GM18873 (cell line): ENCODE data around the gene CYP27B1.
"Not testable (repeated sequence)": the region's sequence is repeated elsewhere in the genome, so short reads cannot be mapped to it uniquely, and the experiment has no call there.

Source experiments
- ATAC-seq: cut with Tn5 transposase; IDR thresholded peaks from one replicate; pipeline ENCODE4 v1.9.1; 2021; ENCODE audit warnings: mild to moderate bottlenecking, moderate library complexity, moderate number of reproducible peaks; ENCODE audit not compliant: unreplicated experiment, low FRiP score

CYP27B1 gene

DNA sequence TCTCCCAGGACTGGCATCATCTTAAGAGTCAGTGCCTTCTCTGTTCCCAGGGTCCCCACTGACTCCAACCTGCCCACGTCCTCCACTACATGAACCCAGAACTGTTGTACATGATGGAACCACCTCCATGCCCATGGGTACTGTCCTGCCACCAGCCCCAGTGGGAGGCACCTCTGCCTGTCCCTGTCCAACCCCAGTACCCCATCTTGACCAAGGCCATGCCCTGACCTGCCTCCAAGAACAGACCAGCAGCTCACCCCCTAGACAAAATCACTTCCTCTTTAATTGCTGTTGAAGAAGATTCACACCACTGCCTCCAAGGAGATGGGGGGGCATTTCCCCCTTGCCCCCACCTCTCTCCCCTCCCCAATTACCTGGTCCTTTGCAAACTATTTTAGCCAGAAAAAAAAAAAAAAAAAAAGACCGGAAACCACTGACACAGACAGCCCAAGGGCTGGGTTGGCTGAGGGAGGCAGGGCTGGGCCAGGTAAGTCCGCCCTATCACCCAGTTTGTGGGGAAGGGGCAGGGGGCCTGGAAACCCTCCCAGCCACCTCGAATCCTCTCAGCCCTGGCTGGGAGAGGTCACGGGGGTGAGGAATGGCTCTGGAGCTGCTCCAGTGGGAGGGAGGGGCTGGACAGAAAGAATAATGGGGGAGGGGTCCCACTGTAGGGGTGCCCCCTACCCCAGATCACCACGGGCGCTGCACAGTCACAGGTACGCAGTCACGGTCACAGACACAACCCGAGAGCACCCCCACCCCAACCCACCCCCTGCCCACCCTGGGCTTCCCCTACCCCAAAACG, 41.7 kb downstream of the CYP27B1 start:
- ATAC-seq: no peak

GRCh38 chr12:57724003-57724935, 42.6 kb downstream of the CYP27B1 start:
- no peak for ATAC-seq

DNA sequence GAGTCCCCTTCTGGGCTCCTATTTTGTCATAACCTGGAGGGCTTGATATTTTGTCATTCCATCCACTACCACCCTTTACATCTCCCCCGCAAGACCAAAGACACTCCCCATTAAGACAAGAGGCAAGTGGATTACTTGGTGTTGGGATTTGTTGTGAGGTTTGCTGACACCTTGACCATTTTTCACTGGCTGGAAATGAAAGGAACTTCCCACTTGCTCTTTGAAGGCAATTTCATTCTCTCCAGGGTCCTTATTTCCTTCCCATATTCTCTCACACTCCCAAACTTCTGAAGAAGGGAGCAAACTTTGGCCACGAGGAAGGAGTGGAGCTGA, 43.3 kb downstream of the CYP27B1 start:
- ATAC-seq: no peak

DNA sequence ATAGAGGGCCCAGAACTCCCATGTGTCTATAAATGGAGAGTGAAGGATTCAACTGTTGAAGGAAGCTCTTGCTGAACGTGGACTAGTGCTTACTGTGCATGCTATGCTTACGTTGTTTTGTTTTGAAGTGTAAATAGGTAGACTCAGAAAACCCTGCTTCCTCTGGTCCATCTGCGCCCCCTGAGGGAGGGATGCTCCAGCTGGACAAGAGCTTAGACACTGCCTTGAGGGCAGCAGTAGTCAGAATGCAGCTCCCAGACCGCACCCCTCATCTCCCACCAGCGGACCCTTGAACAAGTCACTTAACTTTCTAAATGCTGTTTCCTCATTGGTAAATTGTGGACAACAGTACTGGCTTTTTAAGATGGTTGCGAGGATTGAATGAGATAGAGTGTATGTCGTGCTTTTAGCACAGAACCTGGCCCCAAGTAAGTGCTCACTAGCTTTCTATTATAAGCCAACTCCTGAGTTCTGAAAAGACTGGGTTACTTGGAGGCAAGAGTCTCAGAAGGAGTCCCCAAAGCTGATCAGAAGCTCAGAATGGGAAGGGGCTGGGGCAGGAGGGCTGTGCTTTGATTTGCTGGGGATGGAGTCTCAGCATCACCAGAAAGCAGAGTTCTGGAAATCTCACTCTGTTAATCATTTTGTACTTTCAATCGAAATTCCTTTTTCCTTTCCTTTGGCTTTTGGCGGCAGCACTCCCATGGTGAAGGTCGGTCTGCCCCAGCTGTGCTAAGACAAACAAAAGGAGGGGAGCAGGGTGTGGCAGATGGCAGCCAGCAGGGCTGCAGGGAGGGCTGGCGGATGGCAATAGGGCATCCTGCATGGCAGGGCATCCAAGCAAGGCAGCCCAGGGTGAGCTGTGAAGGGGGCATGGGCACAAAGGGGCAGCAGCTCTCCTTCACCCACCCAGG, 43.9 kb downstream of the CYP27B1 start:
- ATAC-seq: no peak

DNA sequence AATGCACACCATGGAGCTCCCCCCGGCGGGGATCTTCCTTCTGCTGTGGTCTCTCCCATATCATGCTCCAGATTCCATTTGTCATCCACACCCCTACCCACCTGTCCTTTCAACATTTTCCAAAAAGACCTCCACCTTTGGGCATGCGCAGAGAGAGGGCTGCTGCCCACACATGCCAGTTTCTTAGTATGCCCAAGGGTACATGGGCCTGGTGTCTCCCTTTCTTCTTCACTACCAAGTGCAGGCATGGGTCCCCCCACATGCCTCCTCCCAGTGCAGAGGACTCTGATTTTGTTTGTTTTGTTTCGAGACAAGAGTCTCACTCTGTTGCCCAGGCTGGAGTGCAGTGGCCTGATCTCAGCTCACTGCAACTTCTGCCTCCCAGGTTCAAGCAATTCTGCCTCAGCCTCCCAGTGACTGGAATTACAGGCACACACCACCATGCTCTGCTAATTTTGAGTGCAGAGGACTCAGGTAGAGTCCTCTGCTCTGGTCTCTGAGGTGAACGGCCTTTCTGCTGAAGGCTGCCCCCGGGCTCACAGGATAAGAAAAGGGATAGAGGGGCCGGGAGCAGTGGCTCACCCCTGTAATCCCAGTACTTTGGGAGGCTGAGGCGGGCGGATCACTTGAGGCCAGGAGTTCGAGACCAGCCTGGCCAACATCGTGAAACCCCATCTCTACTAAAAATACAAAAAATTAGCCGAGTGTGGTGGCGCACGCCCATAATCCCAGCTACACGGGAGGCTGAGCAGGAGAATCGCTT, 44.9 kb downstream of the CYP27B1 start:
- not testable (repeated sequence) for ATAC-seq

DNA sequence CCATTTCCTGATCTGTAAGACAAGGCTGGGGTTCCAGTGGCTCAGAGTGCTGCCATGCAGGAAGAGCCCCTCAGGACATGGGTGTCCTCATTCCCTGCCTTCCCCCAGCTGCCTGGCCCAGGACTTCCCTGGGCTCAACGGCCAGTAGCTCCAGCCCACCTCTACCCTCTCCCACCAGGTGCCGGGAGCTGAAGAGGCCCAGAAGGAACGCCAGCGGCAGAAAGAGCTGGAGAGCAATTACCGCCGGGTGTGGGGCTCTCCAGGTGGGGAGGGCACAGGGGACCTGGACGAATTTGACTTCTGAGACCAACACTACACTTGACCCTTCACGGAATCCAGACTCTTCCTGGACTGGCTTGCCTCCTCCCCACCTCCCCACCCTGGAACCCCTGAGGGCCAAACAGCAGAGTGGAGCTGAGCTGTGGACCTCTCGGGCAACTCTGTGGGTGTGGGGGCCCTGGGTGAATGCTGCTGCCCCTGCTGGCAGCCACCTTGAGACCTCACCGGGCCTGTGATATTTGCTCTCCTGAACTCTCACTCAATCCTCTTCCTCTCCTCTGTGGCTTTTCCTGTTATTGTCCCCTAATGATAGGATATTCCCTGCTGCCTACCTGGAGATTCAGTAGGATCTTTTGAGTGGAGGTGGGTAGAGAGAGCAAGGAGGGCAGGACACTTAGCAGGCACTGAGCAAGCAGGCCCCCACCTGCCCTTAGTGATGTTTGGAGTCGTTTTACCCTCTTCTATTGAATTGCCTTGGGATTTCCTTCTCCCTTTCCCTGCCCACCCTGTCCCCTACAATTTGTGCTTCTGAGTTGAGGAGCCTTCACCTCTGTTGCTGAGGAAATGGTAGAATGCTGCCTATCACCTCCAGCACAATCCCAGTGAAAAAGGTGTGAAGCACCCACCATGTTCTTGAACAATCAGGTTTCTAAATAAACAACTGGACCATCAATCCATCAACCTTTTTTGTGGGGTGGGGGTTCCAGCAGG, 46.0 kb downstream of the CYP27B1 start:
- ATAC-seq: no peak

DNA sequence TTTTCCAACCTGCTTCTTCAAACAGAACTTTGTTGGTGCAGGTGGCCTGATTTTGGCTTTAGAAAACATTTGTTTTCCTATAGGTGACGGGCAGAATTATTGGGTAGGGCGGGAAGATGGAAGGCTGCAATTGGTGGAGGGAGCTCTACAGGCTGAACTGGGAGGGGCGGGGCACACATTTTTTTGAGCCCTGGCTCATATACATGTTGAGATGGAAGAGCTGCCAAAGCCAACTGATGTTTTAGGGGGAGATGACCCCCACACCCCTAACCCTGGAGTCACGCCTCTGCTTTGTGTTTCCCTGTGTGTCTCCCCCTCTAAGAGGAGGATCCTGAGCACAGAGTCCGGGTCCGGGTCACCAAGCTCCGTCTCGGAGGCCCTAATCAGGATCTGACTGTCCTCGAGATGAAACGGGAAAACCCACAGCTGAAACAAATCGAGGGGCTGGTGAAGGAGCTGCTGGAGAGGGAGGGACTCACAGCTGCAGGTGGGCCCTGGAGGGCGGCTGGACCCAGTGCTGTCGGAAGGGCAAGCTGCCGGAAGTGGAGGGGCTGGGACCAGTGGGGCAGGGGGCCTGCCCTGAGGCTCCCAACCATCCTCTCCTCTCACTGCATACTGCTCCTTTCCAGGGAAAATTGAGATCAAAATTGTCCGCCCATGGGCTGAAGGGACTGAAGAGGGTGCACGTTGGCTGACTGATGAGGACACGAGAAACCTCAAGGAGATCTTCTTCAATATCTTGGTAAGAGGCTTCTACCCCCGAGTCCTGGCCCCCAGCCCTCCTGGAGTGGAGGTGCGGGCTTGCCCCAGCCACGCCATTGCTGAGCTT, 46.9 kb downstream of the CYP27B1 start:
- no peak for ATAC-seq

DNA sequence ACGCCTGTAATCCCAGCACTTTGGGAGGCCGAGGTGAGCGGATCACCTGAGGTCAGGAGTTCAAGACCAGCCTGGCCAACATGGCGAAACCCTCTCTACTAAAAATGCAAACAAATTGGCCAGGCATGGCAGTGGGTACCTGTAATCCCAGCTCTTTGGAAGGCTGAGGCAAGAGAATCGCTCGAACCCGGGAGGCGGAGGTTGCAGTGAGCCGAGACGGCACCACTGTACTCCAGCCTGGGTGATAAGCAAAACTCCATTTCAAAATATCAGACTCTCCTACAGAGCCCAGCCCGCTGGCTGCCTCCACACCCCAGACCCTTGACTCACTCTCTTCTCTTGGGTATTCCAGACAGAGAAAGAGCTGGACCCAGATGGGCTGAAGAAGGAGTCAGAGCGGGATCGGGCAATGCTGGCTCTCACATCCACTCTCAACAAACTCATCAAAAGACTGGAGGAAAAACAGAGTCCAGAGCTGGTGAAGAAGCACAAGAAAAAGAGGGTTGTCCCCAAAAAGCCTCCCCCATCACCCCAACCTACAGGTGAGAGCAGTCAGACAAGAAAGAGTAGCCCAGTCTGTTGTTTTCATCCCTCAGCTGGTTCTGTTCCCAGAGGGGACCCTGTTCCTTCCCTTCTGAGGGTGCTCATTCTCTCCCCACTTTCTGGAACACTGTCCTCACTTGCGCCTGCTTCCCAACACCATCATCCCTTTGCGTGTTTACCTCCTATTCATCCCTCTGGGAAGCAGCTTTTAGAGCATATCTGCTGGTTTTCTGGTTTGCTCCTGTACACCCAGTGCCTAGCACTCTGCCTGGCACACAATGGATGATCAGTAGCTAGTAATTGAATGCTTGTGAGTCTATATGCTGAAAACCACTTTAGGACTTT, 48.0 kb downstream of the CYP27B1 start:
- ATAC-seq: no peak

DNA sequence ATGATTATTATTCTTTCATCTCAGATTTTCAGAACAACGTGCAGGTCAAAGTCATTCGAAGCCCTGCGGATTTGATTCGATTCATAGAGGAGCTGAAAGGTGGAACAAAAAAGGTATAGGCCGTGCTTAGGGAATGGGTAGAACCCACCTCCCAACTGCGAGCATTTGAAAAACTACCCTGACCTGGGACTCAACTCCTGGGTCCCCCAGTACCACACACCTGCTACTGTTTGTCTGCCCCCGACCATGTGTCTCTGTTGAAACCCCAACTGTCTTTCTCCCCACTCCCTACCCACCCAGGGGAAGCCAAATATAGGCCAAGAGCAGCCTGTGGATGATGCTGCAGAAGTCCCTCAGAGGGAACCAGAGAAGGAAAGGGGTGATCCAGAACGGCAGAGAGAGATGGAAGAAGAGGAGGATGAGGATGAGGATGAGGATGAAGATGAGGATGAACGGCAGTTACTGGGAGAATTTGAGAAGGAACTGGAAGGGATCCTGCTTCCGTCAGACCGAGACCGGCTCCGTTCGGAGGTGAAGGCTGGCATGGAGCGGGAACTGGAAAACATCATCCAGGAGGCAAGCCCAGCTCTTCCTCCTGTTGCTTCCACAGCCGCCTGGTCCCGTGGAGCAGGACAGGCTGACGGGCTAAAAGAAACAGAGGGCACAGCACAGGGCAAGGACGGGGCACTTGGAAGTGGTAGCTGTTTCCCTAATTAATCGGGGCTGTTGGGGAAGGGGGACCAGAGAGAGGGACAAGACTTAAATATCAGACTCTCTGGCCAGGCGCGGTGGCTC, 48.8 kb downstream of the CYP27B1 start:
- ATAC-seq: no peak

GRCh38 chr12:57717131-57717530, 49.7 kb downstream of the CYP27B1 start:
- no peak for ATAC-seq

GRCh38 chr12:57716305-57716704, 50.6 kb downstream of the CYP27B1 start:
- no peak for ATAC-seq

DNA sequence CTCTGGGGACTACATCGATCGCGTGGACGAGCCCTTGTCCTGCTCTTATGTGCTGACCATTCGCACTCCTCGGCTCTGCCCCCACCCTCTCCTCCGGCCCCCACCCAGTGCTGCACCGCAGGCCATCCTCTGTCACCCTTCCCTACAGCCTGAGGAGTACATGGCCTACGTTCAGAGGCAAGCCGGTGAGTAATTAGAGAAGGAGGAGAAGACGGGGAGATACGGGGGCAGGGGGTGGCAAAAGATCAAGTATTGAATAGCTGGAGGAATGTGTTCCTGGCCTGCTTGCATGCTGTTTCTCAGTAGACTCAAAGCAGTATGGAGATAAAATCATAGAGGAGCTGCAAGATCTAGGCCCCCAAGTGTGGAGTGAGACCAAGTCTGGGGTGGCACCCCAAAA, 51.1 kb downstream of the CYP27B1 start:
- ATAC-seq: no peak

DNA sequence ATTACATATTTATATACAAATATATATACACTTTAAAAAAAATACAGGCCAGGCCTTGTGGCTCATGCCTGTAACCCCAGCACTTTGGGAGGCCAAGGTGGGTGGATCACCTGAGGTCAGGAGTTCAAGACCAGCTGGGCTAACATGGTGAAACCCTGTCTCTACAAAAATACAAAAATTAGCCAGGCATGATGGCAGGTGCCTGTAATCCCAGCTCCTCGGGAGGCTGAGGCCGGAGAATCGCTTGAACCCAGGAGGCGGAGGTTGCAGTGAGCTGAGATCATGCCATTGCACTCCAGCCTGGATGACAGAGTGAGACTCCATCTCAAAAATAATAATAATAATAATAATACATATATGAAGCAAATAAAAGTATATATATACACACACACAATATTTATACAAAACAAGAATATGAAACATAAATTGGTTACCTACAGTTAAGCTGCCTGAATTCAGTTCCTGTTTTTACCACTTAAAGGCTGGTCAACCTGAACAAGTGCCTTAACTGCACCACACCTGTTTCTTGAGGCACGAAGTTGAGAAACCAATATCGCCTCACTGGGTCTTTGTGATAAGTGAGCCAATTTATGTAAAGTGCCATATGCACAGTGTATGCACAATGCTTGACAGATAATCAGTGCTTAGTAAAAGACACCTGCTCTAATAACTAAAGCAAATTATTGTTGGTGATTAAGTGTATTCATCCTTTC, 51.7 kb downstream of the CYP27B1 start:
- ATAC-seq: not testable (repeated sequence)

DNA sequence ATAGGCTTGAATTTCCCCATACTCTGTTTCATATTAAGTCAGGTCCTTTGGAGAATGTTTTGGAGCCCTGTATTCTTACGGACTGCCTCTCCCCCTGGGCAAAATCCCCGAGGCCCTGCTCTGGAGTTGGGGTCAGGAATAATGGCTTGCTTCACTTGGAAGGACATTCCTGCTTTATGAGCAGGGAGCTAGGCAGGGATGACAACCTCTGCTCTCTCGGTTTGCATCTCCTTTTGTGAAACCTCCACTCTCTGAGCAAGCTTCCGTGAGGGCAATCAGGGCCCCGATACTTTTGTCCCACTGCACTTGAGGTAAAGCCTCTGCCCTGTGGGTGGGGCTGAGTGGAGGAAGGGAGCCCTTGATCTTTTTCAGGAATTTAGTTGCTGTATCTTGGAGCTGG, 53.7 kb downstream of the CYP27B1 start:
- ATAC-seq: no peak

DNA sequence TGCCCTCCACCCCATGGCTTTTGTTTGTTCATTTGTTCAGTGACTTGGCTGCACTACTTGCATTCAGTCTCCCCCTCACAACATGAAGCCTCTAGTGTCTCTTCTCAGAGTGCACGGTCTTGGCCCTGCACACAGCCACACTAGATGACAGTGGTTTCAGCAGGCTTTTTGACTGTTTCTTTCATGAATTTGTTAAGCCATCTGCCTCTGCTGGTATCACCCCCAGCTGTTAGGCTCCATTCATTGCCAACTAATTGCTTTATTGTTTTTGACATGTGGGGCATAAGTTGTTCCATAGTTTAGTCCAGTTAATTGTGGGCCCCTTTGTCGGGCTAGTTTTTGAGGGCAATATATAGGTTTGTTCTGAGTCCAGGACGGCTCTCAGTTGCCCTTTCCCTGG, 54.2 kb downstream of the CYP27B1 start:
- no peak for ATAC-seq
